Activated CD4-positive, alpha-beta T cell treated with anti-CD3 and anti-CD28 coated beads for 48 hours (primary cell): ENCODE measurements around the gene TPCN1.

Experiments used
- DNase-seq: peaks from one replicate; pipeline ENCODE4 v3.0.0-alpha.2; 2020

The TPCN1 gene

DNA sequence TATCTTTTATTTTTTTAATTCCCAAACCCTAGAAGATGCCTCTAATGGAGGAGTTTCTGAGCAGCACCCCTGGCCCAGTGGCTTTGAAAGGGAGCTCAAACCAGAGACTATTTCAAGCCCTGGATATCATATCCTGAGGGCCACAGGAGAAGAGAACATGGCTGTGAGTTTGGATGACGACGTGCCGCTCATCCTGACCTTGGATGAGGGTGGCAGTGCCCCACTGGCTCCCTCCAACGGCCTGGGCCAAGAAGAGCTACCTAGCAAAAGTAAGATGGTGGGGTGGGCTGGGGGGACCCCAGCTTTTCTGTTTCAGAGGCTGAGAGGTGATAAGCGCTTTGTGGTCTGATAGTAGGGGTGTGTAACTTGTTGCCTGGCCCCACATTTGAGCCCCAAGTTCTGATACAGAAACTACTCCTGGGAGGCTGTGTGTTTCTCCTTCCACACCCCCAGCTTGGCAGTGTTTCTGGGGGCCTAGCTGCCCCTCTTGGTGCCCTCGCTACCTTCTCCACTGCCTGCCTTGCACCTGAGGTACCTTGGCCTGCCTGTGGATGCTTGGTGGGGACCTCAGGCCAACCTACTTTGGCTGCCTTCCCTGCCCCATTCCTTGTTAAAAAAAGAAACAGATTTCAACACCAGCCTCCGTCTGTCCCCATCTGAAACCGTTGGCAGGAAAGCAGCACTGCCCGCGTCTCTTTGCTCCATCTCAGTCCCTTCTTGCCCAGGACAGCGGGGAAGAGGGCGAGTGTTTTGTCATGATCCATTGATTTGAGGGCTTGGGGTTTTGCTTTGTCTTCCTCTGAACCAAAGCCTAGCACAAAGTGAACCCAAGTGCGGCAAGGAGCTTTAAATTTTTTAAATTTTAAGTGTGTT lies 5.7 kb downstream of the TPCN1 start:
- DNase-seq: no peak

- no peak for DNase-seq
Observed at GRCh38 chr12:113227686-113228391, 6.6 kb downstream of the TPCN1 start.

- DNase-seq: no peak
Observed at GRCh38 chr12:113228394-113229028, 7.2 kb downstream of the TPCN1 start.

DNA sequence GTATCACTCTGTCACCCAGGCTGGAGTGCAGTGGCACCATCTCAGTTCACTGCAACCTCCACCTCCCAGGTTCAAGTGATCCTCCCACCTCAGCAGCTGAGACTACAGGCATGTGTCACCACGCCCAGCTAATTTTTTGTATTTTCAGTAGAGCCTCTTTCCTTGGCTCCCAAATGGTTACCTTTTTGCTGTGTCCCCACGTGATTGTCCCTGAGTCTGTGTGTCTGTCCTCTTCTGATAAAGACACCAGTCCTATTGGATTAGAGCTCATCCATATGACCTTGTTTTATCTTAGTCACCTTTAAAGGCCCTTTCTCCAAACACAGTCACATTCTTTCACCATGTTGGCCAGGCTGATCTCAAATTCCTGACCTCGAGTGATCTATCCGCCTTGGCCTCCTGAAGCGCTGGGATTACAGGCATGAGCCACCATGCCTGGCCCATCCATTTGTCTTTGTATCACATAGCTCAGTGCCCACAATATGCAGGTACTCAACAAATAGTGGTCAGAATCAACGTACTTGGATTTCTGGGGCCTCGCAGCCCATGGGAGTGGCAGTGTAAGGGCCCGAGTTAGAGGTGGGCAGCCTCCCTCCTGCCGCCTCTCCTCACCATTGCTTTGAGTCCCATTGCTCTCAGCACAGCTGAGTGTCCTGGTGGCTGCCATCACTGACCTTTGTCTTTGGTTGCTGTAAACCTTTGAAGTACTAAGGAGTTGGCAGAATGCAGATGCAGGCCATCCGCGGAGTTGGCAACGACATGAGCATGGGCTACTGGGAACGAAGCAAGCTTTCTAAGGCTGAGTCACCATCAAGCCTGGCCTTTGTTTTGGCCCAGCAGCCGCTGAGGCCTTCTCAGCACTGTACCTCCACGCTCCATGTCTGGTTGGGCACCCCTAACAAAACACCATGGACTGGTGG lies 9.3 kb downstream of the TPCN1 start:
- peak; percentile 45 for DNase-seq

GRCh38 chr12:113231235-113232088 lies 10.2 kb downstream of the TPCN1 start:
- no peak for DNase-seq

DNA sequence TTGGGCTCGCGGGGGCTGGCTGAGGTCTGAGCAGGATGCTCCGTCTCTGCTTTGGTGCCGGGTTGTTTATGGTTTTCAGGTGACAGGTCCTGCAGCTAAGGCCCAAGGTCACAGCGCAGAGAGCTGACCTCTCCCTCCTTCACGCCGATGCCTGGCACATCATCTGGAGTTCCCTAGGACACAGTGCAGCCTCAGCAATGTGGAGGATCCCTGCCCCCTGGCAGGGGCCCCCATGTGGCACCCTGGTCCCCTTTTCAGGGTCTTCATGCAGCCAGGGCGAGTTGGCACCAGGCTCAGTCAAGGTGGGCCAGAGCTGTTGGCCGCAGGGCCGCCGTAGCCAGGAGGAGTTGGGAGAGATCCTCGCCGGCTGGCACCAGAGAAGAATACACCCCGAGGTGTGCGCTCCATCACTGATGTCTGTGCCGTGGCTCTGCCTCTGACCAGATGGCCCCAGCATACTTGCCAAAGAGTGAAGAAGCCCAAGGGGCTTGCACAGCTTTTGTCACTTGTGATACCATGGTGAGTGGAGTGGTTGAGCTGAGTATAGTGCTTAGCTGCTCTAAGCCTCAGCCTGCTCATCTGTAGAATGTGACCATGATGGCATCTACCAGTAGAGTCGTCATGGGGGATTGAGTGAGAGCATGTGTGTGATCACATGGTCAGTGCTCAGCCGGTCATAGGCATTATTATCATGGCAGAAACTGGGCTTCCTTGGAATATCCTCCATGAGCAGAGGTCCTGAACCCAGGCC lies 11.0 kb downstream of the TPCN1 start:
- DNase-seq: no peak

- peak; percentile 79 for DNase-seq
Observed at GRCh38 chr12:113232840-113233585, 11.7 kb downstream of the TPCN1 start.

- no peak for DNase-seq
Observed at GRCh38 chr12:113233967-113234366, 12.7 kb downstream of the TPCN1 start.

DNA sequence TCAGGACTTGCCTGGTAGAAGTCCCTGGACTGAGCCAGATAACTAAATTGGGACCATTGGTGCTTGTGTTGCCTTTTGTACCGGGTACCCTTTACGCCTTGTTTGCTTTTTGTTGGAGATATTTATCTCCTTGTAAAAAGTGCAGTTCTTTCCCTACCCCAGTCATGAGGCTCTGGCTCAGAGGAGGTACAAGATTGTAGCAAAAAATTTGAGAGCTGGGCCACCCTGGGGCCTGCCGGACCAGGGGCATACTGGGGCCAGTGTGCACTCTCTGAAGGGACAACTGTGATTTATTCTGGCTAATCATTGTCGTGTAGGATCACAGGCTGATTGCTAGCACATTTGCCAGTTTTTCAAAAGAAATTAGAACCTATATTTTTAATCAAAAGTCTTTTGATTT lies 13.2 kb downstream of the TPCN1 start:
- DNase-seq: no peak

DNA sequence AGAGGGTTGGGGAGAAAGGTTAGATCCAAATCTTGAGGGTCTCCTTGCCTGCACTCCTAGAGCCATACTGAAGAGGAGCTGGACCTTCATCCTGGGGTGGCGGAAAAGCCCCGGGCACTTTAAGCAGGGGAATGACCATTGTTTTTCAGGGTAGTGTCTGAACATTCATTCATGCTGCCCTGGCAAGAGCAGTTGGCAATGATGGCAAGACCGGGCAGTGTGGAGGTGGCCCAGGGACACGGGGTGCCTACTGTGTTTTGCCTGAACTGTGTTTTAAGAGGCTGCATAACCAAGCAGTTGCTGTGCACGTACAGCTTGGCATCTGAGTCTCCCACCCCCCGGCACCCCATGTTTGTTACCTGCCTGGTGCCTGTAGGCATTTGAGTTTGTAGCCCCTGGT lies 14.7 kb downstream of the TPCN1 start:
- DNase-seq: no peak

DNA sequence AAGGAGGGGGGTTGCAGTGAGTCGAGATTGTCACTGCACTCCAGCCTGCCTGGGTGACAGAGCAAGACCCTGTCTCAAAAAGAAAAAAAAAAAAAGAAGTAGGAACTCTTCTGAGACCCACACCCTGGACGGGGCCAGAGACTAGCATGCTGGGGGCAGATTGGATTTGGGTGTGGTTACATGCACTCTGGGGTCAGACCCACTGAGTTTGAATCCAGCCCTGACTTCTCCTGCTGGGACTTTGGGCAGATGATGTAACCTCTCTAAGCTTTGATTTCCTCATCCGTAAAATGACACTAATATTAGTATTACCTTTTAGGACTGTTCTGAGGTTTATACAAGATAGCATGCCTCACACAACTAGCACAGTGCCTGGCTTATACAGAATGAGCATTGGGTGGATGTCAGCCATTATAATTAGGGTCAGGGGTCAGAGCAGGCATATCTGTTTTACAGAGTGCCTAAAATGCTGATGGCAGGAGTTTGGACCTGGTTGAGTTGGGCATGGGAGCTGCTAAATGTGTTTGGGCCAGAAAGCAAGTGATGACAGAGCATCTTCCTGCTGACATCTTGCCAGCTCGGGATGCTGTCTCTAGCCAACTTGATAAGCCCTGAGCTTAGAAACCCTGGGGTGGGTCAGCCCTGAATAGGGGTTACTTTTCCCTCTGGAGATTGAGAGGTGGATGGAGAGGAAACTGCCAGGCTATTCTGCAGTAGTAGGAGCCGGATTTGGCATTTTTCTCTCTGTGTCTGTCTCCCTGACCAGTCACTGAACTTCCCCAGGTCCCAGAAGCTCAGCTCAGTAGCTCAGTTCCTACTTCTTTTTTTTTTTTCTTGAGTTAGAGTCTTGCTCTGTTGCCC lies 15.5 kb downstream of the TPCN1 start:
- DNase-seq: no peak

- no peak for DNase-seq
Observed at GRCh38 chr12:113237748-113238147, 16.5 kb downstream of the TPCN1 start.

GRCh38 chr12:113238309-113238708 lies 17.0 kb downstream of the TPCN1 start:
- DNase-seq: no peak

DNA sequence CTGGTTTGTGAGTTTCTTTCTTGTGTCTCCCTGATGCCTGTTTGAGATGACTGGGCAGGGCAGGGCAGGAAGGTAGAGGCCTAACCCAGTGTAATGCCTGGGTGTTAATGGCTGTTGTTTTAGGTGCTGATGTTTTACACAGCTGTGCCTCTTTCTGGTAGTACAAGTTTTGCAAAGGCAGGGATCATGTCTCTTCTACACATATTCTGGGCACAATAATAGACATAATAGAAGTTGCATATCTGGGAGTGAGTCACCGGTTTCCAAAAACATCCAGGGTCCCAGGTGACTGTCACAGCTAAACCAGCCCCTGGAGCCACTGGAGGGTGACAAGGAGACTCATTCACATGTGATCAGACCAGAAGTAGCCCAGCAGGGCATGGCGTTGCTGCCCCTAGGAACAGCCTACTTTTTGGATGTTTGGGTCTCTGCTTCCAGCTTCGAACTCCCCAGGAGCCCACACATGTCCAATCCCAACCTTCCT lies 18.1 kb downstream of the TPCN1 start:
- no peak for DNase-seq

- DNase-seq: no peak
Observed at GRCh38 chr12:113239811-113240331, 18.6 kb downstream of the TPCN1 start.

GRCh38 chr12:113240395-113240794 lies 19.1 kb downstream of the TPCN1 start:
- no peak for DNase-seq

DNA sequence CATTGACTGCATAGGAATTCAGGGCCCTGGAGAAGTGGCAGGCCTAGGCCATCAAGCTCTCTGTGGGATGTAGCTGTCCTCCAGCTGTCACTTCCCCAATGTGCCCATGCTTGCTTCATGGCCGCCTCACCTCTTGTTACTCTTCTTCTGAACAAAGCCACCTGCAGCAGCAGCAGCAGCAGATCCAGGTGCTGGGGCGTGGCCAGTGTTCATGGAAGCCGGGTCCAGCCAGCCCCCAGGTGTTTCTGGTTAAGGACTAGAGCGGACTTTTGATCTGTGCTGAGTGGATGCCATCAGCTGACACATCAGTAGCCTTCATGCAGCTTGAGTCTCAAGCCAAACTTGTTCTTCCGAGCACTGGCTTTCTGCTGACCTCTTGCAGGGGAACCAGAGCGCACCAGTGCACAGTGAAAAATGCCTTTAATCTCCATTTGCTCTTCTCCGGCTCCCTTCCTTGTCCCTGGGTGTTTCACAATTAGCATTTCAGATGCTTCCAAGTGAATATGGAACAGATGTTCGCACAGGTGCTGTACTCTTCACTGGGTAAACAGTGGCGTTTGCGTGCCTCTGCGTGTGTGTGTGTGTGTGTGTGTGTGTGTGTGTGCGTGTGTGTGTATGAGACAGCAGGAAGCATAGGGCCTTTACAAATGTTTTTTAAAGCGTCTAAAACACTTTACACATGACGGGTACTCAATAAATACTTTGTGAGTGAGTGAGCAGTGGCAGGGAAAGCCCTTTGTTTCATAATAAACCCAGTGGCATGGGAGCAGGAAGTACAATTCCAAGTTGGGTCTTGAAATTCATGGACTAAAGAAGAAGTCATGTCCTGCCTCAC lies 20.1 kb downstream of the TPCN1 start:
- no peak for DNase-seq

- no peak for DNase-seq
Observed at GRCh38 chr12:113242026-113242418, 20.8 kb downstream of the TPCN1 start.
